ENCODE results near the gene TNNT1.

DNA sequence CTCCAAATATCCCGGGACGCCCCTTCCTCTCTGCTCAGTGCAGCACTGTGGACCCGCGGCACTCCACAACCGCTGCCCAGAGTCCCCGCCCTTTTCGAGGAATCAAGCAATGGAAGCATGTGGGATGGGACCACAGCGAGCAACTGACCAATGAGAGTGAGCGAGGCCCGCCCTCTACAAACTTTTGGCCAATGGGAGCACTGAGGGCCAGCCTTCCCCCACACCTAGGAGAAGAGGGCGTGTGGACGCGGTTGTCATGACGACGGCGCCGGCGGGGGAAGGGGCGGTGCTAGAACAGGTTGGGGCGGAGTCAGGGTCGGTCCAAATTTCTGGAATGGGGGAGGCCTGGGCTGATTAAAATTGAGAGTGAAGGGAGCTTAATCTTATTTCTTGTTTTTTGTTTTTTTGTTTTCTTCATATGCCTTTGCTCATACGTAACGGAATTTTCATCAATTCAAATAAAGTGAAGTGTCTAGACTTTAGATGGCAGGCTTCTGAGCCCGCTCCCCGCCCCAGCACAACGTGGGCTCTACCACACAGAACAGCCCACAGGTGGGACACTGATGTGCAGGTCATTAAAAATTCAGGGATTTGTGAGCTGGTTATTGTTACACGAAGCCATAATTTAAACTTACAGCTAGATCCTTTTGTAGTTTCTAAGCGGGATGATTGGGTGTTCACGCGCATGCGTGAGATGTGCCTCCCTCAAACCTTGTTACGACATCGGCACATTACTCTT, 17.7 kb upstream of the TNNT1 start, which contains the start of gene DNAAF3:
- TF ChIP-seq, protein P1, sequence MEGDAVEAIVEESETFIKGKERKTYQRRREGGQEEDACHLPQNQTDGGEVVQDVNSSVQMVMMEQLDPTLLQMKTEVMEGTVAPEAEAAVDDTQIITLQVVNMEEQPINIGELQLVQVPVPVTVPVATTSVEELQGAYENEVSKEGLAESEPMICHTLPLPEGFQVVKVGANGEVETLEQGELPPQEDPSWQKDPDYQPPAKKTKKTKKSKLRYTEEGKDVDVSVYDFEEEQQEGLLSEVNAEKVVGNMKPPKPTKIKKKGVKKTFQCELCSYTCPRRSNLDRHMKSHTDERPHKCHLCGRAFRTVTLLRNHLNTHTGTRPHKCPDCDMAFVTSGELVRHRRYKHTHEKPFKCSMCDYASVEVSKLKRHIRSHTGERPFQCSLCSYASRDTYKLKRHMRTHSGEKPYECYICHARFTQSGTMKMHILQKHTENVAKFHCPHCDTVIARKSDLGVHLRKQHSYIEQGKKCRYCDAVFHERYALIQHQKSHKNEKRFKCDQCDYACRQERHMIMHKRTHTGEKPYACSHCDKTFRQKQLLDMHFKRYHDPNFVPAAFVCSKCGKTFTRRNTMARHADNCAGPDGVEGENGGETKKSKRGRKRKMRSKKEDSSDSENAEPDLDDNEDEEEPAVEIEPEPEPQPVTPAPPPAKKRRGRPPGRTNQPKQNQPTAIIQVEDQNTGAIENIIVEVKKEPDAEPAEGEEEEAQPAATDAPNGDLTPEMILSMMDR (IDR thresholded peaks at IDR 0.05): no peak
- TF ChIP-seq POLR2A (IDR thresholded peaks at IDR 0.05): no peak
